Neural progenitor cell (in vitro differentiated cells): ENCODE data around the gene CRLF2.

Experiments
- CTCF ChIP-seq: fragments of 200-600 bp; sonication (generic); IDR thresholded peaks from 2 replicates; pipeline ENCODE4 v1.5.1; 2017; ENCODE audit warnings: antibody characterized with exemption, mild to moderate bottlenecking
- EZH2 ChIP-seq: fragments of 200-600 bp; sonication (generic); IDR thresholded peaks from 2 replicates; pipeline ENCODE4 v1.6.1; 2017; ENCODE audit warnings: antibody characterized with exemption, mild to moderate bottlenecking, moderate library complexity

GRCh38 chrX:1252861-1253260, 40.4 kb upstream of the CRLF2 start:
- TF ChIP-seq EZH2 (no peak), CTCF (no peak)
